H1 (cell line): ENCODE measurements around the gene HADHA. TPM values are rescaled to one million over a fixed set of nuclear protein-coding genes. Genes with fewer than 3 reads are reported as not detected.
"Not testable (repeated sequence)": the region's sequence is repeated elsewhere in the genome, so short reads cannot be mapped to it uniquely, and the experiment has no call there.

Experiments
- CTCF ChIA-PET: fragments of 300-600 bp; sonication (Branson Sonifier 250); formaldehyde crosslinking; loops from one replicate; lab custom pipeline; 2021; ENCODE audit not compliant: partially characterized antibody; lab: Charles Lee
- POLR2A ChIA-PET: fragments of 300-600 bp; sonication (Branson Sonifier 250); formaldehyde crosslinking; loops from one replicate; lab custom pipeline; 2021; ENCODE audit warnings: inconsistent platforms; ENCODE audit not compliant: partially characterized antibody; lab: Charles Lee
- DNase-seq, 2 experiments: peaks; one replicate each; pipeline versions ENCODE4 v3.0.0 to v3.0.0-alpha.2; 2010 to 2022; ENCODE audit warnings: low spot score in 2 of 2, low read depth in 1 of 2, mixed read lengths in 1 of 2
- FAIRE-seq: peaks from 2 replicates; lab custom pipeline; 2011; peaks lifted over from hg19 to GRCh38; lab: Jason Lieb, UNC
- H2AFZ ChIP-seq: 2 replicates; pipeline ENCODE4 v1.8.1; 2012; ENCODE audit warnings: low read length, inconsistent platforms
- H2AK5ac ChIP-seq: 2 replicates; pipeline ENCODE4 v1.6.1; 2013; ENCODE audit warnings: low read depth, low read length
- H2BK120ac ChIP-seq: replicated peaks from 2 replicates; pipeline ENCODE3; 2013; ENCODE audit warnings: low read depth, low read length, inconsistent platforms
- H2BK12ac ChIP-seq: 2 replicates; pipeline ENCODE4 v1.6.1; 2013; ENCODE audit warnings: low read depth, low read length
- H2BK15ac ChIP-seq: 2 replicates; pipeline ENCODE4 v1.6.1; 2013; ENCODE audit warnings: low read length
- H2BK20ac ChIP-seq: 2 replicates; pipeline ENCODE4 v1.6.1; 2013; ENCODE audit warnings: low read length
- H2BK5ac ChIP-seq: 2 replicates; pipeline ENCODE4 v1.6.1; 2013; ENCODE audit warnings: low read depth, low read length
- H3K14ac ChIP-seq: 2 replicates; pipeline ENCODE4 v1.6.1; 2013; ENCODE audit warnings: inconsistent platforms; ENCODE audit not compliant: insufficient read length
- H3K18ac ChIP-seq: 2 replicates; pipeline ENCODE4 v1.6.1; 2013; ENCODE audit warnings: low read length; ENCODE audit errors: extremely low read depth
- H3K23ac ChIP-seq: 2 replicates; pipeline ENCODE4 v1.6.1; 2013; ENCODE audit warnings: inconsistent platforms; ENCODE audit not compliant: insufficient read length
- H3K23me2 ChIP-seq: 2 replicates; pipeline ENCODE4 v1.6.1; 2013; ENCODE audit warnings: low read depth, low read length
- H3K27ac ChIP-seq: 2 replicates; pipeline ENCODE4 v1.6.1; 2011; ENCODE audit warnings: low read depth, low read length, inconsistent platforms
- H3K27me3 ChIP-seq, 4 experiments: replicated peaks in 1 of 4; 1 replicate in 1 of 4; 2 replicates in 3 of 4; pipeline versions ENCODE4 v1.6.1 to v1.8.1; 2011 to 2013; ENCODE audit warnings: low read length in 3 of 4, mild to moderate bottlenecking in 3 of 4, inconsistent platforms in 2 of 4, mixed read lengths in 2 of 4, moderate library complexity in 1 of 4; ENCODE audit not compliant: control insufficient read depth in 3 of 4, insufficient read depth in 3 of 4; ENCODE audit errors: extremely low read depth in 1 of 4
- H3K36me3 ChIP-seq, 4 experiments: 2 replicates each; pipeline versions ENCODE4 v1.6.1 to v1.8.1; 2011 to 2013; ENCODE audit warnings: mild to moderate bottlenecking in 4 of 4, low read length in 3 of 4, moderate library complexity in 2 of 4, control low read depth in 1 of 4, inconsistent platforms in 1 of 4; ENCODE audit not compliant: insufficient read depth in 4 of 4, control insufficient read depth in 2 of 4
- H3K4ac ChIP-seq: replicated peaks from 2 replicates; pipeline ENCODE3; 2013; ENCODE audit warnings: low read length, low read depth, mixed read lengths, inconsistent platforms; ENCODE audit not compliant: insufficient read length
- H3K4me1 ChIP-seq, 4 experiments: replicated peaks in 1 of 4; 1 replicate in 1 of 4; 2 replicates in 3 of 4; pipeline versions ENCODE4 v1.6.1 to v1.8.1; 2011 to 2013; ENCODE audit warnings: low read length in 3 of 4, inconsistent platforms in 2 of 4, mixed read lengths in 1 of 4; ENCODE audit not compliant: insufficient read depth in 4 of 4, control insufficient read depth in 3 of 4
- H3K4me2 ChIP-seq, 2 experiments: 2 replicates each; pipeline versions ENCODE4 v1.6.1 to v1.8.1; 2011 to 2013; ENCODE audit warnings: low read depth in 2 of 2, low read length in 2 of 2, control low read depth in 1 of 2, inconsistent platforms in 1 of 2, mild to moderate bottlenecking in 1 of 2; ENCODE audit not compliant: insufficient read depth in 1 of 2
- H3K4me3 ChIP-seq, 4 experiments: fragments of 200-600, 300-600 bp in 1 of 4; sonication (generic), shearing (Covaris generic), sonication (Bioruptor Twin) in 1 of 4; 2 replicates each; pipeline versions ENCODE4 v1.5.1 to v1.8.1; 2011 to 2016; ENCODE audit warnings: low read length in 4 of 4, low read depth in 3 of 4, control low read depth in 2 of 4, inconsistent platforms in 2 of 4, mild to moderate bottlenecking in 2 of 4, mixed read lengths in 1 of 4, moderate library complexity in 1 of 4; ENCODE audit not compliant: insufficient read depth in 2 of 4; ENCODE audit errors: extremely low read depth in 1 of 4
- H3K56ac ChIP-seq: replicated peaks from 2 replicates; pipeline ENCODE3; 2013; ENCODE audit warnings: low read depth, mild to moderate bottlenecking, mixed read lengths, low read length, inconsistent platforms; ENCODE audit not compliant: insufficient read length
- H3K79me1 ChIP-seq: 2 replicates; pipeline ENCODE4 v1.6.1; 2013; ENCODE audit warnings: low read depth, low read length, control low read depth
- H3K79me2 ChIP-seq, 2 experiments: 2 replicates each; pipeline versions ENCODE4 v1.6.1 to v1.8.1; 2012 to 2013; ENCODE audit warnings: low read length in 2 of 2, mild to moderate bottlenecking in 2 of 2, inconsistent platforms in 1 of 2; ENCODE audit not compliant: insufficient read depth in 2 of 2, control insufficient read depth in 1 of 2
- H3K9ac ChIP-seq, 4 experiments: replicated peaks in 1 of 4; 1 replicate in 1 of 4; 2 replicates in 3 of 4; pipeline versions ENCODE4 v1.6.1 to v1.8.1; 2011 to 2013; ENCODE audit warnings: low read depth in 3 of 4, low read length in 3 of 4, control low read depth in 2 of 4, mild to moderate bottlenecking in 2 of 4, moderate library complexity in 2 of 4, inconsistent platforms in 1 of 4; ENCODE audit errors: extremely low read depth in 1 of 4
- H3K9me3 ChIP-seq, 2 experiments: 2 replicates each; pipeline versions ENCODE4 v1.6.1 to v1.8.1; 2012 to 2013; ENCODE audit warnings: mild to moderate bottlenecking in 2 of 2, moderate library complexity in 2 of 2, control low read depth in 1 of 2, inconsistent platforms in 1 of 2, low read depth in 1 of 2, low read length in 1 of 2, mixed read lengths in 1 of 2; ENCODE audit not compliant: insufficient read depth in 2 of 2
- H4K20me1 ChIP-seq, 2 experiments: replicated peaks in 1 of 2; 2 replicates each; pipeline versions ENCODE3 to v1.8.1; 2011 to 2013; ENCODE audit warnings: inconsistent platforms in 2 of 2, low read length in 2 of 2, mild to moderate bottlenecking in 1 of 2; ENCODE audit not compliant: insufficient read depth in 2 of 2, control insufficient read depth in 1 of 2
- H4K5ac ChIP-seq: 2 replicates; pipeline ENCODE4 v1.6.1; 2013; ENCODE audit warnings: low read length, low read depth, mixed read lengths, inconsistent platforms; ENCODE audit not compliant: insufficient read length
- H4K8ac ChIP-seq: 2 replicates; pipeline ENCODE4 v1.8.0; 2013; ENCODE audit warnings: mild to moderate bottlenecking, moderate library complexity, low read length, inconsistent platforms; ENCODE audit not compliant: insufficient read depth; ENCODE audit errors: extremely low read depth
- H4K91ac ChIP-seq: replicated peaks from 2 replicates; pipeline ENCODE3; 2013; ENCODE audit warnings: low read length, mixed read lengths, inconsistent platforms; ENCODE audit not compliant: insufficient read length
- WGBS, 2 experiments: shearing (Covaris generic) in 1 of 2; methylation state at CpG; one replicate each; pipeline versions ENCODE4 v1.1.6 to v1.1.7; 2013 to 2015; ENCODE audit warnings: low lambda C conversion rate in 2 of 2, mixed read lengths in 2 of 2, inconsistent platforms in 1 of 2, low coverage in 1 of 2, missing lambda C conversion rate in 1 of 2; ENCODE audit not compliant: insufficient replicate concordance in 2 of 2, insufficient coverage in 1 of 2, insufficient read length in 1 of 2; ENCODE audit errors: extremely low coverage in 1 of 2, missing lambda C conversion rate in 1 of 2; 5-methylcytosine and 5-hydroxymethylcytosine counted together
- polyA plus RNA-seq, 7 experiments: library from polyadenylated mRNA; depleted of rRNA in 3 of 7; stranded (reverse) in 5 of 7; unstranded in 2 of 7; fragments of >200 nt in 5 of 7; fragments of 200-250 nt in 2 of 7; gene quantifications; 1 replicate in 5 of 7; 2 replicates in 1 of 7; 4 replicates in 1 of 7; pipeline versions ENCODE4 v1.2.1 to v1.2.3, GENCODE V29; 2011 to 2013; ENCODE audit warnings: missing spikeins in 2 of 7, mixed read lengths in 2 of 7
- total RNA-seq: library from RNA; stranded (reverse); fragmentation: NEBNext Ultra II Directional; extraction: Animal tissue kit (Norgen Biotek cat#: 25700); gene quantifications from 2 replicates; pipeline ENCODE4 v1.2.1, GENCODE V29; 2021

The HADHA gene
- total and polyA plus RNA-seq, 2 of the 8 experiments (the other 6 are each of a cell fraction or from before 2014, with no cell fraction given), result 64.6 to 131 TPM

DNA sequence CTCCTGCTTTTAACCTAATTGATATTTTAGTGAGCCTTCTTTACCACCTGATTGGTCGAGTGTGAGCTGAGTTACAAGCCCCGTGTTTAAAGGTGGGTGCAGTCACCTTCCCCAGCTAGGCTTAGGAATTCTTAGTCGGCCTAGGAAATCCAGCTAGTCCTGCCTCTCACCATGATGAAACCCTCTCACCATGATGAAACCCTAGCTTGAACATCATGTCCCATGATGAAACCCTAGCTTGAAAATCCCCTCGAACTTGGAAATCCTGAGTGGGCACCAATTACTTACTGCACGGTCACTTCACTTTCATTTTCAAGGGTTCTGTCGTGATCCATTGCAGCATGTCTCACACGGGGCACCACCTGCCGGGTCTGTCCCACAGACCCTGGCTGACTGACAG, 14.4 kb upstream of the HADHA start:
- H2BK20ac ChIP-seq, H2BK12ac ChIP-seq, H3K9ac ChIP-seq, H3K23me2 ChIP-seq, H2AK5ac ChIP-seq, H3K27me3 ChIP-seq, H4K5ac ChIP-seq, H3K79me1 ChIP-seq, H2BK120ac ChIP-seq, H4K20me1 ChIP-seq, H3K79me2 ChIP-seq, H3K4me1 ChIP-seq, H3K23ac ChIP-seq, H4K8ac ChIP-seq, H2AFZ ChIP-seq, H2BK15ac ChIP-seq, H3K4me3 ChIP-seq, H3K18ac ChIP-seq, DNase-seq, H3K14ac ChIP-seq, H3K4ac ChIP-seq, FAIRE-seq, H3K56ac ChIP-seq, H3K27ac ChIP-seq, H3K9me3 ChIP-seq, H2BK5ac ChIP-seq, H3K4me2 ChIP-seq, H3K36me3 ChIP-seq, H4K91ac ChIP-seq: not testable (repeated sequence)
- CTCF ChIA-PET, result interaction anchor here (1.1 to 1.5 kb wide), 2 partner anchors 66 to 72 kb away, joined by 3 to 5 read pairs; no protein-coding TSS in a partner anchor
- WGBS, 2 experiments, result 94% methylated on average over 8 of the region's 8 CpGs; no CpG with 5 or more reads in 1 of the 2 experiments
- POLR2A ChIA-PET, result interaction anchor here (0.7 to 1.2 kb wide), 3 partner anchors 8 to 16 kb away, joined by 3 to 4 read pairs (median 3); partner anchors contain the start of genes HADHA and HADHB
